Measurements from ENCODE around the gene PDE2A.

PDE2A gene

GRCh38 chr11:72609476-72609875 is 64.7 kb downstream of the PDE2A start:
- DNase-seq (ENCODE audit: low read depth, low spot score): no peak
- no peak overlapping the region for H3K9ac ChIP-seq (ENCODE audit: insufficient read length)
- H3K27ac ChIP-seq: no peak overlapping the region
- H3K36me3 ChIP-seq (ENCODE audit: insufficient read depth, low read length): no peaks in the 10 kb centered on the region
- no peak overlapping the region for H3K4me3 ChIP-seq
- TF ChIP-seq FOXP2 (optimal IDR thresholded peaks at IDR 0.05; ENCODE audit: control extremely low read depth, extremely low read length, insufficient read depth): no peak
- TF ChIP-seq POLR2AphosphoS5 (IDR thresholded peaks at IDR 0.05; ENCODE audit: borderline replicate concordance, low read depth, low read length): no peak
- TF ChIP-seq EZH2 (IDR thresholded peaks at IDR 0.05): no peak
- no peaks in the 10 kb centered on the region for H3K9me3 ChIP-seq (ENCODE audit: low read depth, low read length)

GRCh38 chr11:72609045-72609444 is 65.2 kb downstream of the PDE2A start:
- no peak for DNase-seq (ENCODE audit: low read depth, low spot score)
- Histone ChIP-seq H3K9me3 (ENCODE audit: low read depth, low read length) (no peaks in the 10 kb centered on the region), H3K4me3 (no peak overlapping the region), H3K9ac (ENCODE audit: insufficient read length) (no peak overlapping the region), H3K36me3 (ENCODE audit: insufficient read depth, low read length) (no peaks in the 10 kb centered on the region), H3K27ac (no peak overlapping the region)
- TF ChIP-seq POLR2AphosphoS5 (IDR thresholded peaks at IDR 0.05; ENCODE audit: borderline replicate concordance, low read depth, low read length) (no peak), FOXP2 (optimal IDR thresholded peaks at IDR 0.05; ENCODE audit: control extremely low read depth, extremely low read length, insufficient read depth) (no peak), EZH2 (IDR thresholded peaks at IDR 0.05) (no peak)

- no peaks in the 10 kb centered on the region for H3K36me3 ChIP-seq (ENCODE audit: insufficient read depth, low read length)
- H3K9me3 ChIP-seq (ENCODE audit: low read depth, low read length): no peaks in the 10 kb centered on the region
- H3K9ac ChIP-seq (ENCODE audit: insufficient read length): no peak overlapping the region
- TF ChIP-seq POLR2AphosphoS5 (IDR thresholded peaks at IDR 0.05; ENCODE audit: borderline replicate concordance, low read depth, low read length) (no peak), FOXP2 (optimal IDR thresholded peaks at IDR 0.05; ENCODE audit: control extremely low read depth, extremely low read length, insufficient read depth) (no peak), EZH2 (IDR thresholded peaks at IDR 0.05) (no peak)
- DNase-seq (ENCODE audit: low read depth, low spot score): no peak
- no peak overlapping the region for H3K4me3 ChIP-seq
- H3K27ac ChIP-seq: no peak overlapping the region
These were observed 66.7 kb downstream of the PDE2A start for GRCh38 chr11:72607496-72607895.

DNA sequence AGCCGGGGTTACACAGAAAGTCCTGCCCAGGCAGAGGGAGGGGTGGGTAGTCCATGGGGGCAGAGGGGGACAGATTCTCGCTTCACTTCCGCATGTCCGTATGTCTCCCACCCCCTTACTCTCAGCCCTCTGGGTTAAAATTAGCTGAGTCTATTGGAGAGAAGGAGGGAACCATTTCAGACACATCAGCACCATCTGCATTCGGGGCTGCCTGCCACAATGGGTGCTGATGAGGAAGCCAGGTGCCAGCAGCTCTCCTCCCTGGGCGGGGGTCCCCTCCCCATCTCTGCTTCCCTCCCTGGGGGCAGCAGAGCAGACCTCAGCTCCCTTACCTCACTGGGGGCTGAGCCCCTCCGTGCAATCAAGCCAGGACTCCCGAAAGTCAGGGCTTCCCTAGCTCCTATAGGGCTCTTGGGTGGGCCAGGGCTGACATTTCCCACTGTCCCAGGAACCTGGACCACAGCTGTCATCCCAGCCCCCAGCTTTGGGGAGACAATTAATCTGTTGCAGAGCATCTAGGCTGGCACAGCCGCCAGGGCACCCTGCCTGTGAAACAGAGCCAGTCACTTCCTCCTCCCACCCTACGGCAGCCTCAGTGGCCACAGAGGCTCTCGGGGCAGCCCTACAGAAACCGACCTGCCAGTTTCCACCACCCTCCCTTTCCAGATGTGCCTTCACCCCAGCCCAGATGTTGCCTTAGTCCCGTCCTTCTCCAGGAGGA is 67.3 kb downstream of the PDE2A start:
- no peak overlapping the region for H3K4me3 ChIP-seq
- no peak for DNase-seq (ENCODE audit: low read depth, low spot score)
- H3K9ac ChIP-seq (ENCODE audit: insufficient read length): no peak overlapping the region
- TF ChIP-seq EZH2 (IDR thresholded peaks at IDR 0.05) (no peak), FOXP2 (optimal IDR thresholded peaks at IDR 0.05; ENCODE audit: control extremely low read depth, extremely low read length, insufficient read depth) (no peak), POLR2AphosphoS5 (IDR thresholded peaks at IDR 0.05; ENCODE audit: borderline replicate concordance, low read depth, low read length) (no peak)
- no peaks in the 10 kb centered on the region for H3K9me3 ChIP-seq (ENCODE audit: low read depth, low read length)
- H3K27ac ChIP-seq: no peak overlapping the region
- no peaks in the 10 kb centered on the region for H3K36me3 ChIP-seq (ENCODE audit: insufficient read depth, low read length)

DNA sequence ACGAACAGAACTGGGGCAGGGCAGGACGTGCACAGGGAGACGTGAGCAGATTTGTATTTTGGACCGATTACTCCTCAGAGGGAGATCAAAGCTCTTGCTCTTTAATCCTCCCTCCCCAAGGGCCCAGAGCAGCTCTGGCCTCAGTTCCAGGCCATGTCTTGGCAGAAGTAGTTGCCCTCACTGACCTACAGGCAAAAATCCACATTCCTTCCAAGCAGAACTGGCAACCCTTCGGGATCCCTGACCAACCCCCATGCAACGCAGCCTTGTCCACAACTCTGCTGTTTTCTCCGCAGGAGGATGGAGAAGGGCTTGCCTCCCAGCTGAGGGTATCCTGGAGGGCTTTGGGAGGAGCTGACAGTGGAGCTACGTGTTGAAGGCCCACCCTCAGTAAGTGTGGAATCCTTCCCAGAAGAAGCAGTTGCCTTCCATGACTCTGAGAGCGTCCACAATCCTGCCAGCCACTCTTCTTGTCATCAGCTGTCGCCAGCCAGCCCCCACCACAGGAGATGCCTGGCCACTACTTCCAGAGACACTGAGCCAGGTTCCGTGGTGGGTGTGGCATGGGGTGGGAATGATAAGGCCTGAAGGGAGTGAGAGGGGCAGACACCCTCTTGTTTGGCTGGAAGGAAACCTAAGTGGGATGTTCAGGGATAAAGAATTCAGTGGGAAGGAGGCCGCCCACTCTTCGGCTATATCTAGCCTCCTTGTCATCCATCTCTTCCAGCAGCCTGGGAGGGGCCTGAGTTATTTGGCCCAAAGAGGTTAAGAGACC is 68.1 kb downstream of the PDE2A start:
- H3K9ac ChIP-seq (ENCODE audit: insufficient read length): no peak overlapping the region
- H3K36me3 ChIP-seq (ENCODE audit: insufficient read depth, low read length): no peaks in the 10 kb centered on the region
- no peak overlapping the region for H3K4me3 ChIP-seq
- TF ChIP-seq FOXP2 (optimal IDR thresholded peaks at IDR 0.05; ENCODE audit: control extremely low read depth, extremely low read length, insufficient read depth): no peak
- DNase-seq (ENCODE audit: low read depth, low spot score): no peak
- no peak overlapping the region for H3K27ac ChIP-seq
- H3K9me3 ChIP-seq (ENCODE audit: low read depth, low read length): no peaks in the 10 kb centered on the region

- no peaks in the 10 kb centered on the region for H3K9me3 ChIP-seq (ENCODE audit: low read depth, low read length)
- no peak overlapping the region for H3K9ac ChIP-seq (ENCODE audit: insufficient read length)
- H3K4me3 ChIP-seq: no peak overlapping the region
- DNase-seq (ENCODE audit: low read depth, low spot score): no peak
- H3K27ac ChIP-seq: no peak overlapping the region
- no peaks in the 10 kb centered on the region for H3K36me3 ChIP-seq (ENCODE audit: insufficient read depth, low read length)
- TF ChIP-seq POLR2AphosphoS5 (IDR thresholded peaks at IDR 0.05; ENCODE audit: borderline replicate concordance, low read depth, low read length) (no peak), EZH2 (IDR thresholded peaks at IDR 0.05) (no peak), FOXP2 (optimal IDR thresholded peaks at IDR 0.05; ENCODE audit: control extremely low read depth, extremely low read length, insufficient read depth) (no peak)
These were observed 70.0 kb downstream of the PDE2A start for GRCh38 chr11:72604256-72604655.

DNA sequence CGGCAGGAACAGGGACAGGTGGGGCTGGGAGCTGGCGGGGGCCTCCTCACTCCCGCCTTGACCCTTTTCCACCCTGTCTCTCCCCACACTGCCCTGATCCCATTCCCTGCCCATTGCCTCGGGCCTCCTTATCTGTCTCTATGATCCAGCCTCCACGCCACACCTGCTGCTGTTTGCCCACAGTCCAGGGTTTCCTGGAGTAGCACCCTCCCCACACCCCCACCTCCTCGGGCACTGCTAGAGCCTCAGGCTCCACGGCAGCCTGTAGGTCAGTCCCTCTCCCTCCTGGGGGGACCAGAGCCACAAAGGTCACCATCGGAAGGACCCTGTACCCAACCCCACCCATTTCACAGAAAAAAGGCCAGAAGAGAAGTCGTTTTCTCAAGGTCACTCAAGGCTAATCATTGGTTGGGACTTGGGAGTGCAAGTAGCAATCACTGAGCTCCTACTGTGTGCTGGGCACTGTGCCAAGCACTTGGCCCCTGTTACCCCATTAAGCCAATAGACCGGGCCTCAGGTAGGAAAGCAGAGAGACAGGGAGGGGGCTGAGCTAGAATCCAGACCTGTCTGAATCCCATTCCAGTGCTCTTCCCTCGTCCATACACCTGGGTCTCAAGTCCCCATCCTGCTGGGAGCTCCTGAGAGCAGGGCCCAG is 71.8 kb downstream of the PDE2A start:
- Histone ChIP-seq H3K4me3 (no peak overlapping the region), H3K9ac (ENCODE audit: insufficient read length) (no peak overlapping the region), H3K9me3 (ENCODE audit: low read depth, low read length) (no peaks in the 10 kb centered on the region), H3K27ac (no peak overlapping the region), H3K36me3 (ENCODE audit: insufficient read depth, low read length) (no peaks in the 10 kb centered on the region)
- TF ChIP-seq POLR2AphosphoS5 (IDR thresholded peaks at IDR 0.05; ENCODE audit: borderline replicate concordance, low read depth, low read length): no peak
- DNase-seq (ENCODE audit: low read depth, low spot score): no peak

DNA sequence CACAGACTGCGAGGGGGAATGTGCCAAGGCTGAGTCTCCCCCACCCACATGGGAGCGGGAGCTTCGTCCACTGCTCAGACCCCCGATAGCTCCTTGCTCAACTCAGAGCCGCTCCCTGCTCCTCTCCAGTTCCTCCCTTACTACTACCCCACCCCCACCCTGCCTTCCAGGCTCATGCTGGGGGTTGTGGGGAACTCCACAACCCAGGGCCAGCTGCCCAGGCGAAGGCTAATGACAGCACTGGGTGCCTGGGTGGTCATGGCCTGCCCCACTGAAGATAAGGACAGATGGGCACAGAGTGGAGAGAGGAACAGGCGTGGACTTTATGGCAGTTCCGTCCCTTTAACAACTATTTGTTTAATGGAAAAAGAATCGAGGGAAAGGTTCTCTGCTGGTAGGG is 73.7 kb downstream of the PDE2A start:
- no peak overlapping the region for H3K9ac ChIP-seq (ENCODE audit: insufficient read length)
- TF ChIP-seq POLR2AphosphoS5 (IDR thresholded peaks at IDR 0.05; ENCODE audit: borderline replicate concordance, low read depth, low read length) (no peak), FOXP2 (optimal IDR thresholded peaks at IDR 0.05; ENCODE audit: control extremely low read depth, extremely low read length, insufficient read depth) (no peak), EZH2 (IDR thresholded peaks at IDR 0.05) (no peak)
- H3K27ac ChIP-seq: no peak overlapping the region

More for the DNA sequence above, 73.7 kb downstream of the PDE2A start:
- Histone ChIP-seq H3K36me3 (ENCODE audit: insufficient read depth, low read length) (no peaks in the 10 kb centered on the region), H3K4me3 (no peak overlapping the region), H3K9me3 (ENCODE audit: low read depth, low read length) (no peaks in the 10 kb centered on the region)
- no peak for DNase-seq (ENCODE audit: low read depth, low spot score)
